GM10847 (cell line): ENCODE results near the gene LRRC66.

ENCODE experiments used
- POLR2A ChIP-seq: IDR thresholded peaks from 2 replicates; pipeline ENCODE4 v1.6.1; 2011; ENCODE audit not compliant: insufficient read length; ENCODE audit errors: extremely low read depth

The LRRC66 gene, protein sequence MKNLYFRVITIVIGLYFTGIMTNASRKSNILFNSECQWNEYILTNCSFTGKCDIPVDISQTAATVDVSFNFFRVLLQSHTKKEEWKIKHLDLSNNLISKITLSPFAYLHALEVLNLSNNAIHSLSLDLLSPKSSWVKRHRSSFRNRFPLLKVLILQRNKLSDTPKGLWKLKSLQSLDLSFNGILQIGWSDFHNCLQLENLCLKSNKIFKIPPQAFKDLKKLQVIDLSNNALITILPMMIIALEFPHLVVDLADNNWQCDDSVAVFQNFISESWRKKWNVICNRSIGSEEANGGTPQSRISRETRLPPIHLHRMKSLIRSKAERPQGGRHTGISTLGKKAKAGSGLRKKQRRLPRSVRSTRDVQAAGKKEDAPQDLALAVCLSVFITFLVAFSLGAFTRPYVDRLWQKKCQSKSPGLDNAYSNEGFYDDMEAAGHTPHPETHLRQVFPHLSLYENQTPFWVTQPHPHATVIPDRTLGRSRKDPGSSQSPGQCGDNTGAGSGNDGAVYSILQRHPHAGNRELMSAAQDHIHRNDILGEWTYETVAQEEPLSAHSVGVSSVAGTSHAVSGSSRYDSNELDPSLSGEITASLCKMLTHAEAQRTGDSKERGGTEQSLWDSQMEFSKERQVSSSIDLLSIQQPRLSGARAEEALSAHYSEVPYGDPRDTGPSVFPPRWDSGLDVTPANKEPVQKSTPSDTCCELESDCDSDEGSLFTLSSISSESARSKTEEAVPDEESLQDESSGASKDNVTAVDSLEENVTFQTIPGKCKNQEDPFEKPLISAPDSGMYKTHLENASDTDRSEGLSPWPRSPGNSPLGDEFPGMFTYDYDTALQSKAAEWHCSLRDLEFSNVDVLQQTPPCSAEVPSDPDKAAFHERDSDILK

DNA sequence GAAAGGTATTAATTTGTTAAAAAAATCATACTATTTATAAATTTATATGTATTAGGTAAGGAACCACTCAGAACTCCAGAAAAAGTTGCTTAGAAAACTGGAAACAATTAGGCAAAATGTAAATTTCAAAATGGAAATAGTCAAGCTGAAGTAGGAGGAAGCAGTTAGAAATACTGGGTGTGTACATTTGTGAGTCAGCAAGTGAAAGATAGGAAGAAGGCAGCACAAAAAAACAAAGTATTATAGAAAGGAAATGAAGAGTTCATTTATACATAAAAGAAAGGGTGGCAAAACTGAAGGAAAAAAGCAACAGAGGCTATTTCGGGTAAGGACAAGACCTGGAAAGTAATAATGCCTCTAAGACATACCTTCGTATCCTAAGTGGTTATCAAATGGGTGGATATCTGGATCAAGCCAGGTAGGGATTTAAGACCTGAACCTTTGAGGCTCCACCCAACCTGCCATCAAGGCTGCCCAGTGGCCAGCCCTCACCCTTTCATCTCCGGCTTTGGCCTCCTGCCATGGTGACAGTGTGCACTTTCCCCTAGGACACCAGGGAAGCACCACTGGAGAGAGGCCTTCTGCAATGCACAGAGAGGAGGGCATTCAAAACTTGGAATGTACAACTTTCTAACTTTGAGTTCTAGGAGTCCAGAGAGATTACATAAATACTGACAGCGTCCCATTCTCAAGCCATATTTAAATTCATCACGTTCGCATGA lies at the start of gene LRRC66:
Gene LRRC66 (minus strand): TSS at position 428 of the 722 bp plus-strand sequence. CDS start 2,750 bp downstream, outside the sequence.
- no peak for TF ChIP-seq POLR2A

DNA sequence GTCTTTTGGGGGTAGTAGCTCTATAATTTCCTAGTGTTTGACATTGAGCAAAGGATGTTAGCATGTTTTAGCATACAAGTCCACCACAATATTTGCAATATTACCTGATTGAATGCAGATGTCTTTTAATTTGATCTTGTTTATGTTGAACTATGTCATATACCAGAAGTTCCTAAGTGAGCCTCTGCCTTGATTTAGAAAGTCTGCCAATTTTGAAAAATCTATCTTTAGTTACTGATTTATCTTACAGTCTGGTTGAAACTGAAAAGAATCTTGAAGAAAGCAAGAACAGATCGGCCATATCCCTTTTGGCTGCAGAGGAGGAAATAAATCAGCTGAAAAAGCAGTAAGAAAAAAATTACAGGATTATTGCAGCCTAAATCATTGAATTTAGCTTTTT lies 49.4 kb upstream of the LRRC66 start:
- TF ChIP-seq POLR2A, result no peak

DNA sequence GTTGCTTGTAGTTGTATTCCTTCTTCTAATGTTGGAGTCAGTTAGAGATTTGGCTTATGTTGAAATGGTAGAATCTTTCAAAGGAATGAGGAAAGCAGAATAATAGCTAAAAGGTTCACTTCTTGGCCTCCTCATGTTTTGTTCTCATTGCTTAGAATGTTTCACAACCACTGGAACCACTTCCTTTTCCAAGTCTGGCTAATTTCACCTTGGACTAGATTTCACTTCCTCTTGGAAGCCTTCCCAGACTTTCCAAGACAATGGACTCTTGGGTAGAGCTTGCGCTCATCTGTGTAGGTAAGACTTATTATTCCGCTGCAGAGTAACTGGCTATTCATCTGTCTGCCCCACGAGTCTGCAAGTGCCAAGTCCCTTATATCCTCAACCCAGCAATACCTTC lies 39.2 kb upstream of the LRRC66 start:
- no peak for TF ChIP-seq POLR2A

DNA sequence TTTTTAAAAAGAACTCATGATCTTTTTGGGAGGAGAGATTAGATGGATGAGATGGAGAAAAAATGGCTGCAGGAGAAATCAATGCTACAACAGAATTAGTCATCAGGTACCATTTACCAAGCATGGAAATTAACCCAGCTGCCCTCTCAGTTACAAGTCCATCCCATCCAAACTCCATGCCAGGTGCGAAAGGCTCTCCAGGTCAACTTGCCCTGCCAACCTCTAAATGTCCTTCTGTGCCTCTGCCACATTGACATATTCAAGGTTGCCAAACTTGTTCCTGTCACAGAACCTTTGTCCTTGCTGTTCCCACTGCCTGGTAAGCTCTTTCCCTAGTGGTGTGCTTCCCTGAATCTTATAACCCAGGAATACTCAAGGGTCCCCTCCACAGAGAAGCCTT lies 38.1 kb upstream of the LRRC66 start:
- no peak for TF ChIP-seq POLR2A

GRCh38 chr4:52057196-52057595 lies 37.0 kb upstream of the LRRC66 start:
- no peak for TF ChIP-seq POLR2A

DNA sequence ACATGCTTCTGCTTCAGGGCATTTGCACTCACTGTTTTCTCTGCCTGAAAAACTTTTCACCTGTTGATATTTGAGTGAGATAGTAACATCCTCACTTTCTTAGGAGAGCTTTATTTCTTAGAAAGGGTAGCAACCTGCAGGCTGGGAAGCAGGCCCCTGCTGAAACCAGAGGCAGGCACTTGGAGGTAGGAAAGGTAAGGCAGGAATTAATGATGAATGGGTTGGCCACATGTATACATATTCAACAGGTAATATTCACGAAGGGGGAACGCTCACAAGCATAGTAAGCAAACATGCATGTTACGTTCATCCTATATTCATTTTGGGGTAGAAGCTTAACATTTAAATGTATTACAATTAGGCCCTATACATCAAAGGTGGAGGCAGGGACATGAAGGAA lies 34.1 kb upstream of the LRRC66 start:
- no peak for TF ChIP-seq POLR2A

- no peak for TF ChIP-seq POLR2A
Observed at GRCh38 chr4:52052475-52052780, 32.3 kb upstream of the LRRC66 start.

GRCh38 chr4:52051615-52052474 lies 31.7 kb upstream of the LRRC66 start:
- TF ChIP-seq POLR2A, result no peak

- no peak for TF ChIP-seq POLR2A
Observed at GRCh38 chr4:52051213-52051614, 31.1 kb upstream of the LRRC66 start, which contains the start of gene SPATA18. Gene SPATA18 (plus strand): TSS chr4:52051304. CDS start chr4:52051705, 401 bp downstream.

DNA sequence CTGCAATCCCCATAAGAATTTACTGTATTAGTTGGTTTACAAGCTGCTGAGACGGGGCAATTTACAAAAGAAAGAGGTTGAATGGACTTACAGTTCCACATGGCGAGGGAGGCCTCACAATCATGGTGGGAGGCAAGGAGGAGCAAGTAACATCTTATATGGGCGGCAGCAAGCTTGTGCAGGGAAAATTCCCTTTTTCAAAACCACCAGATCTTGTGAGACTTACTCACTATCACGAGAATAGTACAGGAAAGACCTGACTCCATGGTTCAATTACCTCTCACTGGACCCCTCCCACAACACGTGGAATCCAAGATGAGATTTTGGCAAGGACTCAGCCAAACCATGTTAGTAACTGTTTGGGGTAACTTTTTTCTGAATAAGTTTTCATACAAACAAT lies 29.1 kb upstream of the LRRC66 start:
- no peak for TF ChIP-seq POLR2A

DNA sequence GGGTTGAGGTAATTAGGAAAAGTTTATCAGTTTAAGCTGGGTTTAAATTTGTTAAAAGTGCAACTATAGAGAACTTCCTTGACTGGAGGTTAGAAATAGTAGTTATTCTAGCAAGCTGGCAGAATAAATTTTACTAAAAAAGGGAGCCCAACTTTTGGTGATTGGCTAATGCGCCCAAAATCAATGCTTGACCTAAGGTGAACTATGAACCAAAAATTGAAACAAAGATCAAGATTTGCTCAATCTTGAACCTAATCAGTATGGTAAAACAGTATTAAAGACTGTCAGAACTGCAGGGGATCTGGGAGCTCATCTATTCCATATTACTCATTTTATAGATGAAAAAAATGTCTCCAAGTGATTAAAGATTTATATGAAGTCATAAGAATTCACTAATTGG lies 24.9 kb upstream of the LRRC66 start:
- no peak for TF ChIP-seq POLR2A

DNA sequence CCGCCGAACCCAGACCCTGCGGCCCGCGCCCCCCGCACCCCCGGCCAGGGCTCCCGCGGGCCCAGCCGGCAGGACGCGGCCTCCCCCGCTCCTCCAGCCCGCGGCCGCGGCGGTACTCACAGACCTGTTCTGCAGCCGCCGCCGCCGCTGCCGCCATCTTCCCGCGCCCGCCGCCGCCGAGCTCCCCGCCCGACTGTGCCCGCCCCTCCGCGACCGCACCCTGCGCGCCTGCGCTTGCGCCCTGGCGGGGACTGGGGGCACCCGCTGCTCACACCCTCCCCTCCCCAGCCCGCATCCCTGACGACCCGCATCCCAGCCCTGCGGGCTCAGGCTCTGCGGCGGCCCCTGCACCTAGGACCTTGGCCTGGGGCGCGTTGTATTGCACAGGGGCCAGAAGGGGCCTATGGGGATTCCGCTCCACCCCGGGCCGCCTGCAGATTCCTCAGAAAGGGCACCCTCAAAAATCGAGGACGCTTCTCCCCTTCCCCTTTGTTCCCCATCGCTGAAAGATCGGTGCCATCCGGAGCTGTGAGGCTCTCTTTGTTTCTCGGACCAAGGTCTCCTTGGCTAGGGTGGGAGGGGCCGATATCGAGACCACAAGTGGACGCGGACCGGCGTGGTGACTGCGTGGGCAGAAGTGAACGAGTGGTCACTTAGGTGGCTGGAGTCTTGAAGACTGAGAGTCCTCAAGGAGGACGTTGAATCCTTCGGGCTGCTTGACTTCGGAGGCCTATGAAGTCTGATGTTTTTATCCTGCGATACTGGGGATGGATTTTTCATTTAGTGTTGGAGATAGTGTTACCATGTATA lies 18.1 kb upstream of the LRRC66 start, which contains the start of gene SGCB:
Gene SGCB (minus strand): TSS at position 197 of the 810 bp plus-strand sequence. CDS start 40 bp downstream, at position 157.
- peak; percentile 27 for TF ChIP-seq POLR2A

DNA sequence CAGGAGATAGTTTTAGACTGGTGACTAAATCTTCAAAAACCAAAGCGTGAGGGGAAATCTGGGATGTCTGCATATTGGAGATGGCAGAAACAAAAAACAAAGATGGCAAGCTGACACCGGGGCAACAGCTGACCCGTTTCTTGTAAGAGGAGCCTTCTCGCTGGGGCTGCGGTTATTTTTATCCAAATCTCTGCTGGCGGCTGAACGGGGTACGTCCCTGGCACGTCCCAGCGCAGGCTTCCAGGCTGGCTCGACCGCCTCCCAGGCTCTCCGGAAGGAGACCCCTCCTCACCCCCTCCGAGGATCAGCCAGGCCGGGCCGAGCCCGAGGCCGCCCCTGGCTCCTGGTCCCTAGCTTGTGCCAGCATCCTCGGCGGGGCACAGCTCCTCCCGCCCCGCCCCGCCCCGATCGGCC lies 17.5 kb upstream of the LRRC66 start:
- no peak for TF ChIP-seq POLR2A
